Effector CD8-positive, alpha-beta T cell (primary cell): ENCODE measurements around the gene ZNRD2.

ENCODE experiments used
- DNase-seq: peaks from one replicate; lab custom pipeline; 2025; lab: John Stamatoyannopoulos, UW

ZNRD2 gene

GRCh38 chr11:65538232-65538914 lies 31.9 kb upstream of the ZNRD2 start:
- no peak for DNase-seq

GRCh38 chr11:65538915-65539743 lies 31.1 kb upstream of the ZNRD2 start:
- DNase-seq = no peak

DNA sequence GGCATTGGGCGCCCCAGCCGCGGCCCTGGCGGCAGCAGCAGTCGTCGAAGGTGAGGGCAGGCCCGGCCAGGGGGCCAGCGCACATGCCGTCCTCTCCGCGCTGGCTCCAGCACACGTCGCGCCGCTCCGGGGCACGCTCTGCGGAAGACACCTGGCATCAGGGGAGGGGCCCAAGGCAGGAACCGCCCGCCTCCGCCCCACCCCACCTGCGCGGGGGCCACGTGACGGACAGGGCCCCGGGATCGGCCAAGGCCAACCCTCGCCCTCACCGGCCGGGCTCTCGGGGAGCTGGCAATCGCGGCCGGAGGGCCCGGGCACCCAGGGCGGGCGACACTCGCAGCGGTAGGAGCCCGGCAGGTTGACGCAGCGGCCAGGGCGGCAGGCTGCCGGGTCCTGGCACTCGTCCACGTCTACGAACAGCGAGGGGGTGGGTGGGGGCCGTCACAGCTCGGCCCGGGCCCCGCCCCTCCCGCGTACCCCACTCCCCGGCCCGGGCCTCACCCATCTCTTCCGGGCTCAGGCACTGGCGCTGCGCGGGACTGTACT lies 30.5 kb upstream of the ZNRD2 start:
- no peak for DNase-seq

GRCh38 chr11:65540290-65541092 lies 29.8 kb upstream of the ZNRD2 start:
- peak; percentile 81 for DNase-seq

- DNase-seq = no peak
These were observed 28.9 kb upstream of the ZNRD2 start for GRCh38 chr11:65541093-65541982.

- DNase-seq = no peak
These were observed 27.4 kb upstream of the ZNRD2 start for GRCh38 chr11:65542738-65543390.

DNA sequence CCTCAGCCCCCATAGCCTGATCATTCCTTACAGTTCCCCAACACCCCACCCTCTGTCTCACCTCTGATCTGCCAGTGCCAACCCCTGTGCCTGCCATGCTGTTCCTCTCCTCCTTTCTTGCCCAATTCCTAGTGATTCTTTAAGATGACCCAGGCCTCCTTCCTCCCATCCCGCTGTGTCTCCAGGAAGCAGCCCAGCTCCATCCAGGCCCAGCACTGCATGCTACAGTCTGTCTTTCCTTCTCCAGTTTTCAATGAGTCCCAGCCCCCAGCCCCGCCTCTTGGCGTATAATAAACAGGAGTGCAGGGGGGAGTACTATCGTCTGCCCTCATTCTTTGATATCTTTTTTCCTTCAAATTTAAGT lies 24.4 kb upstream of the ZNRD2 start:
- no peak for DNase-seq

- peak; percentile 98 for DNase-seq
These were observed 23.9 kb upstream of the ZNRD2 start for GRCh38 chr11:65546217-65546958.

GRCh38 chr11:65547446-65548125 lies 22.7 kb upstream of the ZNRD2 start:
- DNase-seq = no peak

GRCh38 chr11:65548395-65548794 lies 21.9 kb upstream of the ZNRD2 start:
- DNase-seq = no peak

- DNase-seq = no peak
These were observed 21.2 kb upstream of the ZNRD2 start for GRCh38 chr11:65549096-65549495.

- peak; percentile 22 for DNase-seq
These were observed 18.5 kb upstream of the ZNRD2 start for GRCh38 chr11:65551572-65552387.

DNA sequence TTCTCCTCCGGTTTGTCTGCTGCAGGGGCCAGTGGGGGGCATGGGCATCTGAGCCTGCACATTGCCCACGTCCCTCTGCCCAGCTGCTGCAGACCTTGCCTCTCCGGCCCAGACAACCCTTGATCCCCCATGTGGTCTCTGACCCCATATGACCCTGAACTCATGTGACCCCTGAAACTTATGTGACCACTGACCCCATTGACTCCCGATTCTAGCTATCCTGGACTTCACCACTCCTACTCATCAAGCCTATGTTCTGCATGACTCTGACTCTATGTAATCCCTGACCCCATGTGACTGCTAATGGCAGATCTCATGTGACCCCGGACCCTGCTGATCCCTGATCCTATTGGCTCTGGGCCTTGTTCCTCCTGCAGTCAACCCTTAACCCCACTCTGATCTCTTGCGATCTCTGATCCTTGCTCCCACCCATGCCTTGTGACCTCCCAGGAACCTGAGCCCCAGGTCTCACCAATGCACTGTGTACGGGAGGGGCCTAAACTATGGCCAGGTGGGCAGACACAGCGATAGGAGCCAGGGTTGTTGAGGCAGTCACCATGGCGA lies 17.8 kb upstream of the ZNRD2 start:
- no peak for DNase-seq

DNA sequence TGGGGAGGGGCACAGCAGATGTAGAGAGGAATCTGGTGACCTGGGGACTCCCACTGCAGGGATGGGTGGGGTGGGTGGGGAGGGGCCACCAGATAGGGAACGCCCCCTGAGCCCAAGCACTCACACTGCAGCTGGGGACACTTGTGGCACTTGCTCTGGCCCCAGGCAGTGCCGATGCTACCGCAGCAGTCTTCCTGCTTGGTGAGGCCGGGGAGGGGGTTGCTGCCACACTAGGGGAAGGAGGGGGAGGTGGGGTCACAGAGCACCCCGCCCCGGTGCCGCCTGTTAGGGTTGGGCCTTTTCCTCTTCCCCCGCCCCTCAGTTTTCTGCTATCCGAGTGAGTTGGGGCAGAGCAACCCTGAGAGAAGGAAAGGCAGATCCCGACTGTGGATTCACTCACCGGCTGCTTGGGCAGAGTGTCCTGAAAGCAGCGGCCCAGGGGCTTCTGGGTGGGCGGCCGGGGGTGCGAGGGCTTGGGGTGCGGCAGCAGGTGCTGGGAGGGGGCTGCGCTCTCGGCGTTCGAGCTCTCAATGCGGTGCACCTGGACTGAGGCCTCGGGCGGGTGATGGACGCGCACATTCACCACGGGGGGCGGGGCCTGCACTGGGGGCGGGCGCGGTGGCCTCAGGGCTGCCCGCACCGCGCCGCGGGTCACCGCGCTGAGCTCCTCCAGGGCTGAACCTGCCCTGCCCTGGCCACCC lies 16.8 kb upstream of the ZNRD2 start:
- peak; percentile 67 for DNase-seq

- no peak for DNase-seq
These were observed 16.0 kb upstream of the ZNRD2 start for GRCh38 chr11:65554057-65554818.

DNA sequence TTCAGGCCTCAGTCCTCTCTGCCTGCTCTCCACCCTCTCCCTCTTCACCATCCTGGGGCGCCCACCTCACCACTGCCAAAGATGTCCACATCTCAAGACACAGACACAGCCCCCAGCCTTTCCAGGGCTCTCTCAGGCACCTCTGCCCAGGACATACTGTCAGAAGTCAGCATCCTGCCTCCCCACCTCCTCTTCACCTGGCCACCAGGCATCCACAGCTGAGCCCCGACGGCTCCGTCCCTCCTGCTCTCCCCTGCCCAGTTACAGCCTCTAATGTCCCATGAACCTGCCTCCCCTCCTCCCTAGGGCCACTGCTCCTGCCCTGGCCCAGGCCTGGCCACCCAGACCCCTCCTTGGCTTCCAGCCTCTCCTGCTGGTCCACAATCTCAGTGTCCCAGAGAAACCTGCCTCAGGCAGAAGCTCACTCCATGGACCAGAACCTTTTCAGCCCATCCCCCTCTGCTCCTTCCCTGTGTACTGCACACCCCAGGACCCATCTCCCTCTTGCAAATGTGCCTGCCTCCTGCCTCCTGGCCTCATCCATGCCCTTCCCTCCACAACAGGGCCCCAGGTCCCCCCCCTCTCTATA lies 15.3 kb upstream of the ZNRD2 start:
- DNase-seq = no peak
